Measurements from ENCODE around the gene ITPK1.
A peak's percentile ranks its signal among the peaks of the same experiment; 100 is the strongest.
"Not testable (repeated sequence)": the region's sequence is repeated elsewhere in the genome, so short reads cannot be mapped to it uniquely, and the experiment has no call there.

Gene ITPK1

GRCh38 chr14:93115821-93116675, at the start of gene ITPK1:
Gene ITPK1, minus strand, starts transcription at chr14:93115925. Its CDS starts 762 bp downstream, at chr14:93115163.
- peak; percentile 76 for DNase-seq

DNA sequence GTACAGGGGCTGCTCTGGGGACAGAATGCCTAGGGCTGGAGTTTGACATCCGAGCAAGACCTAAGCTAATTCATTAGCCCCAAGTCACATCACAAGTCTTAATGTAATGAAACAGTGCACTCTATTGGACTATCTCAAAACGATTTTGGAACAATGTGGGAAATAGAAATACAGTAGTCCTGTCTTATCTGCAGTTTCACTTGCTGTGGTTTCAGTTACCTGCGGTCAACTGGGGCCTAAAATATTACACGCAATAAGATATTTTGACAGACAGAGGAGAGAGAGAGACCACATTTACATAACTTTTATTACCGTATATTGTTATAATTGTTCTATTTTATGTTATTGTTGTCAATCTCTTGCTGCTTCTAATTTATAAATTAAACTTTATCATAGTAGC, 47.8 kb upstream of the ITPK1 start:
- no peak for DNase-seq

GRCh38 chr14:93161411-93161940, 45.8 kb upstream of the ITPK1 start:
- no peak for DNase-seq

DNA sequence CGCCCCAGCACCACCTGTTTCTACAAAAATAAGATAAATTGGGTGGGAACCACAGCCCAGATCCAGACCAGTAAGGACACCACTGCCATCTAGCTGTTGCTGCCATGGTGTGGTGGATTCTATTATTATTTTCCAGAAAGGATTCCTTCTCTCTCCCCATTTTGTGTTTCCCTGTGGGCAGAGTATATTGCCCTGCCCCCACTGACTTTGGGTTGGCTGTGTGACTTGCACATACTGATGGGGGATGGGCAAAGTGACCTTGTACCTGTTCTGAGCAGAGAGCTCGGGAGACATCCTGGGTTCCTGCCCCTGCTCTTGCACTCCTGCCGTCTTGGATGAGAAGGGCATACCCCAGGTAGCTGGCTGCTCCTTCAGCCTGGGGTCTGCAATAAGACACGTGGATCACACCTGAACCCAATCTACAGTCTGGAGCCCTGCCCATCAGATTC, 44.7 kb upstream of the ITPK1 start:
- DNase-seq: no peak

- DNase-seq: not testable (repeated sequence)
These were observed 44.1 kb upstream of the ITPK1 start for GRCh38 chr14:93159625-93160352.

DNA sequence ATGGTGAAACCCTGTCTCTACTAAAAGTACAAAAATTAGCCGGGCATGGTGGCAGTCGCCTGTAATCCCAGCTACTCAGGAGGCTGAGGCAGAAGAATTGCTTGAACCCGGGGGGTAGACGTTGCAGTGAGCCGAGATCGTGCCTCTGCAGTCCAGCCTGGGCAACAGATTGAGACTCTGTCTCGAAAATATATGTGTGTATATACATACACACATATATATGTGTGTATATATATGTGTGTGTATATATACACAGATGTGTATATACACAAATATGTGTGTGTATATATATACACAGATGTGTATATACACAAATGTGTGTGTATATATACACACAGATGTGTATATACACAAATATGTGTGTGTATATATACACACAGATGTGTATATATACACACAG, 42.6 kb upstream of the ITPK1 start:
- not testable (repeated sequence) for DNase-seq

DNA sequence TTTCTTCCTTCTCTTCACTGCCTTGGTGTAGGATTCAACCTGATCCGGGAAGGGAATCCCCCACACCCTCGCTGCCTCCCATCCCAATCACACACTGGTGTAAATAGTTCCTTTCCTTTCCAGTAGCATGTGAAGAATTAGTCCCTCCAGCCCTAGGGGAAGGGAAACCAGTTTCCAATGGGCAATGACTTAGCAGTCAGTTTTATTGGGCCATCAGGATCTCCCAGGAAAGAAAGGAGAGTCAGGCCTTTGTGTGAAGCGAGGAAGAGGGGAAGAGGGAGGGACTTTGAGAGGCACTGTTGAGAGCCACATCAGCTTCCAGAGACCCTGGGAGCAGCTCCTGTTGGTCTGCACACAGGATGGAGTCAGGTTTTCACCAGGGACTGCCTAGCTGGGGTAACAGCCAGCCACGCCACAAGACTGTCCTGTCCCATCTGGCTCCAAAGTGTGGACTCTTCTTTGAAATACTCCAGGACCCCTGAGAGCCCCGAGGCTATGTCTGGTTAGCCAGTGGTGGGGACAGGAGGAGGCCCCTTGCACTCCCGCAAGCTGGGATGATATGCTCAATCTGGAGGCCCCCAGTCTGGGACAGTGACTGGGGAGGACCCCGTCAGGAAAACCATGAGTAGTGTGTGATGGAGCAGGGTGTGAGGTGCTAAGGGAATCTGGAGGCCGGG, 41.1 kb upstream of the ITPK1 start:
- no peak for DNase-seq

GRCh38 chr14:93155667-93156066, 39.9 kb upstream of the ITPK1 start:
- no peak for DNase-seq

DNA sequence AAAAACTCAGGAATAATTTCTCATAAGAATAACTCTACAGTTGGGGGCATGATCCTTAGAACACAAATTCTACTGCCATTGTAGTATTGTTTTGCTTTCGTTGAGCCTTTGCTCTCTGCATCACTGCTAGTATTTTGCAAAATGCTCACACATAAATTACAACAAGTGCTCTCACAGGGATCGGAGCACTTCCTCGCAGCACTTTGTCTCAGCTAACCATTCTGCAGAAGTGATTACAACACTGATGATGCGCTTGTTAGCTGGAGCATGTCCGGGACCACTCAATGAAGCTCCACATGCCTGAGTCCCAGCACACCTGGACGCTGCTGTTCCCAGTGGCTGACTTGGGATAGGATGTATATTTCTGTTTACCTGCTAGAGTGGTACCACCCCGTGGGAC, 37.4 kb upstream of the ITPK1 start:
- no peak for DNase-seq

DNA sequence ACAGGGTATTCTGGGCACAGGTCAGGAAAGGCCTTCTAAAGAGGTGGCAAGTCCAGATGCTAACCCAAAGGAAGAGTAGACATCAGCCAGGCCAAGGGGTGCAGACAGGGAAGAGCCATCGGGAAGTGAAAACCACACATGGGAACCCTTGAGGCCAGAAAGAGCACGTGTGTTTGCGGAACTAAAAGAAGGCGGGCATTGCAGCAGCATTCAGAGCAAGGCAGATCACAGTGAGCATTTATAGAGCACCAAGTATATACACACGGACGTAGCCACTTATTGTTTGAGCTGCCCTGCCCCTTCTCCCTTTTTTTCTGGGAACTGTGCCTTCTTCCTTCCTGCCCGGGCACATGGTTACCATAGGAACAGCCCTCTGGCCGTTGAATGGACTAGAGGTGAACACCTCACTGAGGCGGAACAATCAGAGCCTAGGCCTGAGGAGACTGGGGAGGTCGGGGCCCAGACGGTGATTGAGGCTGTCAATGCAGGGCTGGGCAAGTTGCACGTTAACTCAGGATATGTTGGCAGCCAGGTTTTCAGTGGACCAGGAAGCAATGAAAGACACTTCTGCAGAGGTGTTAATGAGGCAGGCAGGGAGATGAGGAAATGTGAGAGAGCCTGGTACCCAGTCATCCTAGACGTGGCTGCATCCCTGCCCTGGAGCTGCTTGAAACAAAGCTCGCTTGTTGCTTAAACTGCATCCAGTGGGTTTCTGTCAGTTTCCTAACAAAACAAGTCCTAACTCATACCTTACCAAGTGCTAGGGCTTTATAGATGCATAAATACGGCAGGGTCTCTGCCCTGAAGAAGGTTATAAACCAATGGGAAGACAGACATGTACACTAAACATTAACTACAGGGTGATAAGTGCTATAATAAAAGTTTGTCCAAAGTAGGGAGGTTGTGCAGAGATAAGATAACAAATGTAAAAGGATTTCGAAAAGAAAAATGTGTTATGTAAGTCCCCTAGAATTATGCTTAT, 34.8 kb upstream of the ITPK1 start:
- no peak for DNase-seq

DNA sequence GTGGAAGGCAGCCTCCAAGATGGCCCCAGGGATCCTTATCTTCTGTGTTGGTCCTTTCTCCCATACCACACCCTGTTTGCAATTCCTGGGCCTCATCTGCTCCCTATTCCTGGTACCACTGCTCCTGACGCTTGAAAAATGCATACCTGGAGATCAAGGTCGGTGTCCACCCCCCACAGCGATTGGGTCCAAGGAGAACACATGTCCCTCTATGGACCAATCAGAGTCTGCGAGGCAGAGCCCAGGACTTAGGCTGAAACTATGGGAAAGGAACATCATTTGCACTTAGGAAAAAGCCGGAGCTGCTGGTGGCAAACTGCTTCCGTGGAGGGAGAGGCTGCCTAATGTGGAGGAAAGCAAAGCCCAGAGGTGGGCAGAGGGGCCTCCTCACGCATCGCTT, 33.3 kb upstream of the ITPK1 start:
- no peak for DNase-seq

DNA sequence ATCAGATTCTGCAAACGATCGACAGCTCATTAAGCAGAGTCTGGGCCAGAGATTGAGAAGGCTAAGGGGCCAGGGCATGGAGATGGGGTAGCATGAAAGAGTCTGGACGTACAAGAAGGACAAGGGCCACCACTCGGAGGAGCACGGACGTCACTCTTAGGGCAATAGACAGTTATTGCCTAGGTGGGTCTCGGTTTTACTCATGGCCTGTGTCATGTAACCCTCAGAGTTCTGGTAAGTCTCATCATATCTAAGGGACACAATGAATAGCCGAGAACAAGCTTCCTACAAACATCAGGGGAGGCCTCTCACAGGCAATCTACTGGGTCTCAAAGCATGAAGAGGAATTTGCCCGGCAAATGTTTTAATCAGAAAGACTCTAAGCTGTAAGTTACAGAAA, 30.4 kb upstream of the ITPK1 start:
- no peak for DNase-seq

DNA sequence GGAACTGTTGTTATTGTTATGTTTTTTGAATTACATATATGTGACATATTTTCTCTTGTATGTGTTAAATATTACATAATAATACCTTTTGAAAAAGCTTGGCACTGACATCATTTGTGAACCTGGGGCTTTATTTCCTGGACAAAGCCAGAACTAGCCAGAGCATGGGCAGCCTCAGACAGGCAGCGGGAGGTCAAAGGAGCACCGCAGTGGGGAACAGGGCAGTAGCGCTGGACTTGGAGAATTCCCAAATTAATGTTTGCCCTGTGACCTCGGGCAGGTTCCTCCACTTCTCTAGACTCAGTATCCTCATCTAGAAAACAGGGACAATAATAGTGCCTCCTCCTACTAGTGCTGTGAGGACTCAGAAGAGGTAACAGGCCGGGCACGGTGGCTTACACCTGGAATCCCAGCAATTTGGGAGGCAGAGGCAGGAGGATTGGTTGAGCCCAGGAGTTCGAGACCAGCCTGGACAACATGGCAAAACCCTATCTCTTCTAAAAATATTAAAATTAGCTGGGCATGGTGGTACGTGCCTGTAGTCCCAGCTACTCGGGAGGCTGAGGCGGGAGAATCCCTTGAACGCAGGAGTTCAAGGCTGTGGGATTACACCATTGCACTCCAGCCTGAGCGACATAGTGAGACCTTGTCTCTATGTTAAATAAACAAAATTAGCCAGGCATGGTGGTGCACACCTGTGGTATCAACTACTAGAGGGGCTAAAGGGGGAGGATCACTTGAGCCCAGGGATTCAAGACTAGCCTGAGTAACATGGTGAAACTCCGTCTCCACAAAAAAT, 27.3 kb upstream of the ITPK1 start:
- DNase-seq: no peak

- DNase-seq: no peak
These were observed 22.1 kb upstream of the ITPK1 start for GRCh38 chr14:93137864-93138263.

- not testable (repeated sequence) for DNase-seq
These were observed 20.8 kb upstream of the ITPK1 start for GRCh38 chr14:93136508-93136907.

- no peak for DNase-seq
These were observed 20.3 kb upstream of the ITPK1 start for GRCh38 chr14:93136009-93136408.

DNA sequence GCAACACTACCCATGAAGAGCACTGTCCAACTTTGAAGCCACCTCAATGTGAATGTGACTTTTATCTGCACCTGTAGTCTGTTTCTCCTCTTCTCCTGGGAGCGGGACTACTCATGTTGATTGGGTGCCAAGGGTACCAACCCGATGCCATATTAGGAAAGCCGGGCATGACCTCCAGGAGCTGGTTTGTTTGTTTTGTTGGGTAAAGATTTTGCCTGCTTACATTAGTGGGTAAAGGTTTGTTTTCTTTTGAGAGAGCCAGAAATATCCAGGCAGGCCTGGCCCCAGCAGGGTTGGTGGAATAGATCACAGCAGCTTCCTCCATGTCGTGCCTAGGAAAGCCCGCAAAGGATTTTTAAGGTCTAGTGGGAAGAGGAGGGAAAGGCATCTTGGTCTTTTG, 19.7 kb upstream of the ITPK1 start:
- DNase-seq: no peak

DNA sequence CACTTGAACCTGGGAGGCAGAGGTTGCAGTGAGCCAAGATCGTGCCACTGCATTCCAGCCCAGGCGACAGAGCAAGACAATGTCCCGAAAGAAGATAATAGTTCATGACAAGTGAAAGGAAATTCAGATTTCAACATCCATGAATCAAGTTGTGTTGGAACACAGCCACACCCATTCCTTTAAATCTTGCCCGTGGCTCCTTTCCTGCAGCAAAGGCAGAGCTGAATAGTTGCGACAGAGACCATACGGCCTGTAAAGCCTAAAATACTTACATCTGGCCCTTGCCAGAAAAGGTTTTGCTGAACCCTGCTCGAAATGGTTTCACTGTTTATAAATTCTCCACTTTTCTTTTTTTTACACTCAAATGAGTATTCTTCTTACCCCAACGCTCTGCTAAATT, 17.7 kb upstream of the ITPK1 start:
- no peak for DNase-seq

- no peak for DNase-seq
These were observed 16.8 kb upstream of the ITPK1 start for GRCh38 chr14:93132472-93133065.

DNA sequence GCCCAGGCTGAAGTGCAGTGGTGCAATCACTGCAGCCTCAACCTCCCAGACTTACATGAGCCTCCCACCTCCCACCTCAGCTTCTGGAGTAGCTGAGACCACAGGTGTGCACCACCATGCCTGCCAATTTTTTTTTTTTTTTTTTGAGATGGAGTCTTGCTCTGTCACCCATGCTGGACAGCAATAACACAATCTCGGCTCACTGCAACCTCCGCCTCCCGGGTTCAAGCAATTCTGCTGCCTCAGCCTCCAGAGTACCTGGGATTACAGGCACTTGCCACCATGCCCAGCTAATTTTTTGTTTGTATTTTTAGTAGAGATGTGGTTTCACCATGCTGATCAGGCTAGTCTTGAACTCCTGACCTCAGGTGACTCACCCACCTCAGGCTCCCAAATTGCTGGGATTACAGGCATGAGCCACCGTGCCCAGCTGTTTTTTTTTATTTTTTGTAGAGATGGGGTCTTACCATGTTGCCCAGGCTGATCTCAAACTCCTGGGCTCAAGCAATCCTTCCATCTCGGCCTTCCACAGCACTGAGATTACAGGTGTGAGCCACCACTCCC, 15.6 kb upstream of the ITPK1 start:
- DNase-seq: not testable (repeated sequence)
